ENCODE data around the gene BCAT1.

BCAT1 gene

DNA sequence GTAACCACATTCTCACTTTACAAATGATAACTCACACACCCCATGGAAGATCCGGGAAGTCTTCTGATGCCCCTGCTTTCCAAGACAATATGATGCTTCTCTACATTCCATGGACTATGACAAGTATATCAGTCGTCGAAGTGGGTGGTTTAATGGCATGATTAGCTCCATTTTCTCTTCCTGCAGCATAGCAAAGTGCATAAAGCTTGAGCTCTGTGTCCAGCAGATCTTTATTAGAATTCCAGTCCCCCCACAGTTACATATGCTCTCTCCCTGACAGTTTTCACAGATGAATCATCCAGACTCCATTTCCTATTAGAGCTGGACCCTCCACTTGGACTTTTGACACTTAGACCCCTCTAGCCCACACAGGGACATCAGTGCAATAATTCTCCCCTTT, 174.9 kb downstream of the BCAT1 start:
- no peak overlapping the region for H3K4me3 ChIP-seq (ENCODE audit: low read length)
- TF ChIP-seq, protein P1, sequence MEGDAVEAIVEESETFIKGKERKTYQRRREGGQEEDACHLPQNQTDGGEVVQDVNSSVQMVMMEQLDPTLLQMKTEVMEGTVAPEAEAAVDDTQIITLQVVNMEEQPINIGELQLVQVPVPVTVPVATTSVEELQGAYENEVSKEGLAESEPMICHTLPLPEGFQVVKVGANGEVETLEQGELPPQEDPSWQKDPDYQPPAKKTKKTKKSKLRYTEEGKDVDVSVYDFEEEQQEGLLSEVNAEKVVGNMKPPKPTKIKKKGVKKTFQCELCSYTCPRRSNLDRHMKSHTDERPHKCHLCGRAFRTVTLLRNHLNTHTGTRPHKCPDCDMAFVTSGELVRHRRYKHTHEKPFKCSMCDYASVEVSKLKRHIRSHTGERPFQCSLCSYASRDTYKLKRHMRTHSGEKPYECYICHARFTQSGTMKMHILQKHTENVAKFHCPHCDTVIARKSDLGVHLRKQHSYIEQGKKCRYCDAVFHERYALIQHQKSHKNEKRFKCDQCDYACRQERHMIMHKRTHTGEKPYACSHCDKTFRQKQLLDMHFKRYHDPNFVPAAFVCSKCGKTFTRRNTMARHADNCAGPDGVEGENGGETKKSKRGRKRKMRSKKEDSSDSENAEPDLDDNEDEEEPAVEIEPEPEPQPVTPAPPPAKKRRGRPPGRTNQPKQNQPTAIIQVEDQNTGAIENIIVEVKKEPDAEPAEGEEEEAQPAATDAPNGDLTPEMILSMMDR (conservative IDR thresholded peaks at IDR 0.05; ENCODE audit: low read depth, low read length): no peak
- DNase-seq (ENCODE audit: low read depth): no peak

DNA sequence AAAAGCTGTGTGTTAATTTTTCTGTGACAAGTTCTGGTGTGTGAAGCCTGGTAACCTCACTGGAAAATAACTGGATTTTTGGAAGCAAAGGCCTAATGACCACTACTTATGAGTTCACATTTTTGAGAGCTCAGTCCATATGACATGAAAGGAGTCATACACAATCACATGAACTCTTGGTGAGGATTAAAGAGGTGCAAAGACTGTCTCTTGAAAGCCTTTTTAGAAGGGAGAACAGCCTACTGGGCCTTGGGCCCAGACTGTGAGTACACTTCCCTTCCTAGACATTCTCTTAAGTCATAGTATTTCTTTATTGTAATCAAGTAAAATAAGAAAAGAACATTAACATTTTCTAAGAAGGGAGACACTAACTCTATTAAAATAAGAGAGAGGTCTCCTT, 176.1 kb downstream of the BCAT1 start:
- DNase-seq (ENCODE audit: low read depth): peak; percentile 42
- H3K4me3 ChIP-seq (ENCODE audit: low read length): no peak overlapping the region
- TF ChIP-seq, protein P1 (conservative IDR thresholded peaks at IDR 0.05; ENCODE audit: low read depth, low read length): no peak

DNA sequence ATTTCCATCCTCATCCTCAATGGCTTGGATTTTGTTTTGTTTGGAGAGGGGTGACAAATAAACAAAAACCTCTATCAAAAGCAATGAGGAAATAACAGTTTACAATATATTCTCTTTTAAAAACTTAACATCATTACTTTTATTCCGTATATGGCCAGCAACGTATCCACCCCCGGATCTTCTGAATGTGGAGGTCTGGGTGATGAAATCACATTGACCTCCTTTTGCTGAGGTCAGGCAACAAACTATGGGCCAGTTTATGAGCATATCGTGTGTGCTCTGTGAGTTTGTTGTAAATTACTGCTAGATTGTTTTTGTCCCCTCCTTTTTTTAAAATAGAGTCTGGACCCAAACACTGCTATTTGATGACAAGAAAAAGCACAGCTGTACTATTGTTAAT, 178.1 kb downstream of the BCAT1 start:
- H3K4me3 ChIP-seq (ENCODE audit: low read length): no peak overlapping the region
- TF ChIP-seq, protein P1 (conservative IDR thresholded peaks at IDR 0.05; ENCODE audit: low read depth, low read length): no peak
- DNase-seq (ENCODE audit: low read depth): no peak

DNA sequence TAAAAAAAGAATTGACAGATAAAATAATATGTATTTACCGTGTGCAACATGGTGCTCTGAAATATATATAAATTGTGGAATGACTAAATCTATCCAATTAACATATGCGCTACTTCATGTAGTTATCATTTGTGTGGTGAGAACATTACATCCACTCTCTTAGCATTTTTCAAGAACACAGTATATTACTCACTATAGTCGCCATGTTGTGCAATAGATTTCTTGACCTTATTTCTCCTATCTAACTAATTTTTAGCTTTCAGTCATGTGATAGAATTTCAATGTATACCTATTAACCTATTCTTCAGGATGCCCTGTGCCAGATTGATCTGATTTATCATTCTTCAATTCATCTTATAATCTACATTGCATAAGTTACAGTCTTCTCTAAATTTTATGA, 178.6 kb downstream of the BCAT1 start:
- no peak for DNase-seq (ENCODE audit: low read depth)
- H3K4me3 ChIP-seq (ENCODE audit: low read length): no peak overlapping the region
- TF ChIP-seq, protein P1 (conservative IDR thresholded peaks at IDR 0.05; ENCODE audit: low read depth, low read length): no peak

DNA sequence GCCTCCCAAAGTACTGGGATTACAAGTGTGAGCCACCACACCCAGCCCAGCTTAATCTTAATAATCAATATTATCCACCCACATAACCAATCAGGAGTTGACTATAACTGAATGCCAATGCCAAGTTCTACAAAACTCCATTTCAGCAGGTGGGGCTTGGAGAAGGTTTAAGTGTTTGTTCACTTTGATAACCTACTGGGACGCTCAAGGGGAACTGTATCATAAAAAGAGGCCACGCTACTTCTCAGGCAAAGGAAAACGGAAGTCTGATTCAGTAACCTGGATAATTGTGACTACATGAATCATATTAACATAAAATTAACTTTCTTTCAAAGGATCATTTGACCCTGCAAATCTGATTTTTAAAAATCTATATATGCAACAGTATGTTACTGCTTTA, 179.2 kb downstream of the BCAT1 start:
- DNase-seq (ENCODE audit: low read depth): no peak
- no peak overlapping the region for H3K4me3 ChIP-seq (ENCODE audit: low read length)
- TF ChIP-seq, protein P1 (conservative IDR thresholded peaks at IDR 0.05; ENCODE audit: low read depth, low read length): no peak

DNA sequence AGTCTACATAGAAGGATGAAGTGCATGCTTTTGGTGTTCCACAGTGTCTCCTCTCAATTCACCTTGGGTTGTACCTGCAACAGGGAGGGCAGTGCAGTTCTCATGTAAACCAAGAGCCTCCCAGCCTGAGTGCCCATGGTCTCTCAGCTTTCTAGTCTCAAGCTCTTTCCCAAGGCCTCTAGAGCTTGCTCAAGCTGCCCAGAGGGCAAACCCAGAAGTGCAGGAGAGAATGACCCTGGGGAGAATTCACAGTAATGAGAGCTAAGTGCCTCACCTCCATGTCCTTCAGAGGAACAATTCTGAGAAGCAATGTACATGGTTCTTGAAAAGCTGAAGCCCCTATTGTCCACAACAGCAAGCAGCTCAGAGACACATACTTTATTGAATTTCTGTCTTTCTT, 180.5 kb downstream of the BCAT1 start:
- DNase-seq (ENCODE audit: low read depth): no peak
- no peak overlapping the region for H3K4me3 ChIP-seq (ENCODE audit: low read length)
- TF ChIP-seq, protein P1 (conservative IDR thresholded peaks at IDR 0.05; ENCODE audit: low read depth, low read length): no peak

DNA sequence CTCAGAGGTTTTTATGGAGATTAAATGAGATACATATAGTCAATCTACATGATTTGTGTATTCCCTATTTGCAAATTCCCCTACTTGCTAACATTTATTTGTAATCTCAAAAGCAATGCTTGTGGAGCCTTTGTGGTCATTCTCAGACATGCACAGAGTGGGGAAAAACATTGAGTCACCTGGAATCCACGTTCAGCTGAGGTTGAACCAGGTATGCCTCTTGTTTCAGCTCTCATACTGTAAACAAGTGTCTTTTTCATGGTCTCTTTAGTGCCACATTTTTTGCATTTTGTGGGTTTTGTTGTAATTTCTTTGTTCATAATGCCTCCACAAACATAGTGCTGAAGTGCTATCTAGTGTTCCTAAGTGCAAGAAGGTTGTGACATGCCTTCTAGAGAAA, 181.9 kb downstream of the BCAT1 start:
- TF ChIP-seq, protein P1 (conservative IDR thresholded peaks at IDR 0.05; ENCODE audit: low read depth, low read length): no peak
- H3K4me3 ChIP-seq (ENCODE audit: low read length): no peak overlapping the region
- DNase-seq (ENCODE audit: low read depth): no peak

Measured in retinal pigment epithelial cell (primary cell).